Neural progenitor cell (in vitro differentiated cells): ENCODE measurements around the gene C1RL. TPM values are rescaled to one million over a fixed set of nuclear protein-coding genes. Genes with fewer than 3 reads are reported as not detected.
"Not testable (repeated sequence)": the region's sequence is repeated elsewhere in the genome, so short reads cannot be mapped to it uniquely, and the experiment has no call there.

Experiments
- DNase-seq: peaks from one replicate; pipeline ENCODE4 v3.0.0-alpha.2; 2016; ENCODE audit warnings: low spot score
- H2AFZ ChIP-seq: fragments of 200-600 bp; sonication (generic); replicated peaks from 2 replicates; pipeline ENCODE4 v1.6.1; 2016; ENCODE audit warnings: antibody characterized with exemption
- H3F3A ChIP-seq: fragments of 200-600 bp; sonication (generic); 2 replicates; pipeline ENCODE4 v1.6.1; 2016; ENCODE audit warnings: antibody characterized with exemption, low read depth
- H3K27ac ChIP-seq: fragments of 200-600 bp; sonication (generic); 2 replicates; pipeline ENCODE4 v1.5.1; 2016; ENCODE audit warnings: mild to moderate bottlenecking
- H3K27me3 ChIP-seq: fragments of 200-600 bp; sonication (generic); 2 replicates; pipeline ENCODE4 v1.6.1; 2016; ENCODE audit warnings: mild to moderate bottlenecking, moderate library complexity
- H3K36me3 ChIP-seq: fragments of 200-600 bp; sonication (generic); 2 replicates; pipeline ENCODE4 v1.5.1; 2016
- H3K4me1 ChIP-seq: fragments of 200-600 bp; sonication (generic); 2 replicates; pipeline ENCODE4 v1.6.1; 2016; ENCODE audit warnings: mixed run types
- H3K4me2 ChIP-seq: fragments of 200-600 bp; sonication (generic); 2 replicates; pipeline ENCODE4 v1.6.1; 2016
- H3K4me3 ChIP-seq: fragments of 200-600 bp; sonication (generic); 2 replicates; pipeline ENCODE4 v1.5.1; 2016
- H3K79me2 ChIP-seq: fragments of 200-600 bp; sonication (generic); 2 replicates; pipeline ENCODE4 v1.6.1; 2016; ENCODE audit warnings: low read depth
- H3K9ac ChIP-seq: fragments of 200-600 bp; sonication (generic); 2 replicates; pipeline ENCODE4 v1.6.1; 2016
- H3K9me3 ChIP-seq: fragments of 200-600 bp; sonication (generic); 2 replicates; pipeline ENCODE4 v1.5.1; 2016; ENCODE audit warnings: low read depth
- H4K20me1 ChIP-seq: fragments of 200-600 bp; sonication (generic); 2 replicates; pipeline ENCODE4 v1.6.1; 2016; ENCODE audit warnings: low read depth
- H3K27ac Mint-ChIP-seq: 3 replicates; pipeline ENCODE4 v1.8.0; 2021; ENCODE audit warnings: mixed read lengths
- H3K27me3 Mint-ChIP-seq: 2 replicates; pipeline ENCODE4 v1.8.0; 2022; ENCODE audit warnings: low read depth, mild to moderate bottlenecking, inconsistent platforms, moderate library complexity, mixed read lengths; ENCODE audit not compliant: insufficient read depth
- H3K36me3 Mint-ChIP-seq: 3 replicates; pipeline ENCODE4 v1.8.0; 2021; ENCODE audit warnings: mixed read lengths
- H3K4me1 Mint-ChIP-seq: 3 replicates; pipeline ENCODE4 v1.8.0; 2021; ENCODE audit warnings: mixed read lengths
- H3K4me3 Mint-ChIP-seq: 3 replicates; pipeline ENCODE4 v1.8.0; 2021; ENCODE audit warnings: mild to moderate bottlenecking, moderate library complexity, mixed read lengths
- H3K9me3 Mint-ChIP-seq: 3 replicates; pipeline ENCODE4 v1.8.0; 2020; ENCODE audit warnings: mixed read lengths
- CTCF ChIP-seq: fragments of 200-600 bp; sonication (generic); IDR thresholded peaks from 2 replicates; pipeline ENCODE4 v1.5.1; 2017; ENCODE audit warnings: antibody characterized with exemption, mild to moderate bottlenecking
- EZH2 ChIP-seq: fragments of 200-600 bp; sonication (generic); IDR thresholded peaks from 2 replicates; pipeline ENCODE4 v1.6.1; 2017; ENCODE audit warnings: antibody characterized with exemption, mild to moderate bottlenecking, moderate library complexity
- EZH2phosphoT487 ChIP-seq: fragments of 200-600 bp; sonication (generic); IDR thresholded peaks from 2 replicates; pipeline ENCODE4 v1.6.1; 2017; ENCODE audit warnings: antibody characterized with exemption
- total RNA-seq: library from RNA; depleted of rRNA; stranded (reverse); fragments of >200 nt; gene quantifications from 2 replicates; pipeline ENCODE4 v1.2.3, GENCODE V29; 2015; ENCODE audit warnings: low replicate concordance

The C1RL gene
- total RNA-seq, 1 donor from 2014 or later = 32.2 TPM

- no peak overlapping the region for H3K27ac Mint-ChIP-seq
- no peak overlapping the region for H3K4me3 Mint-ChIP-seq
- H3K9ac ChIP-seq = no peak overlapping the region
- H3K9me3 ChIP-seq = no peaks in the 10 kb centered on the region
- TF ChIP-seq EZH2 = no peak
- DNase-seq = no peak
- H4K20me1 ChIP-seq = no peaks in the 10 kb centered on the region
- no peaks in the 10 kb centered on the region for H3K27me3 ChIP-seq
- H3K4me2 ChIP-seq = no peak overlapping the region
- H3K4me1 Mint-ChIP-seq = peaks cover 6% of the 10 kb centered on the region
- H3K79me2 ChIP-seq = no peaks in the 10 kb centered on the region
- no peaks in the 10 kb centered on the region for H3K36me3 Mint-ChIP-seq
- H3K4me1 ChIP-seq = no peaks in the 10 kb centered on the region
- H3K4me3 ChIP-seq = no peak overlapping the region
- no peak overlapping the region for H2AFZ ChIP-seq
- no peaks in the 10 kb centered on the region for H3K9me3 Mint-ChIP-seq
- no peaks in the 10 kb centered on the region for H3F3A ChIP-seq
- no peaks in the 10 kb centered on the region for H3K36me3 ChIP-seq
- peaks cover 7% of the 10 kb centered on the region for H3K27me3 Mint-ChIP-seq
- H3K27ac ChIP-seq = no peak overlapping the region
These were observed 50.1 kb downstream of the C1RL start for GRCh38 chr12:7058850-7059395.

- no peaks in the 10 kb centered on the region for H3K79me2 ChIP-seq
- no peaks in the 10 kb centered on the region for H3K27me3 ChIP-seq
- H3K4me1 Mint-ChIP-seq = peaks cover 6% of the 10 kb centered on the region
- H4K20me1 ChIP-seq = no peaks in the 10 kb centered on the region
- no peaks in the 10 kb centered on the region for H3K9me3 Mint-ChIP-seq
- DNase-seq = no peak
- H3K9me3 ChIP-seq = no peaks in the 10 kb centered on the region
- no peaks in the 10 kb centered on the region for H3K4me1 ChIP-seq
- H3K9ac ChIP-seq = no peak overlapping the region
- no peak overlapping the region for H3K4me2 ChIP-seq
- H3K27ac Mint-ChIP-seq = no peak overlapping the region
- no peak overlapping the region for H3K4me3 Mint-ChIP-seq
- H3K36me3 ChIP-seq = no peaks in the 10 kb centered on the region
- H3F3A ChIP-seq = no peaks in the 10 kb centered on the region
- no peaks in the 10 kb centered on the region for H3K36me3 Mint-ChIP-seq
- H3K4me3 ChIP-seq = no peak overlapping the region
- no peak overlapping the region for H3K27ac ChIP-seq
- H2AFZ ChIP-seq = no peak overlapping the region
- H3K27me3 Mint-ChIP-seq = peaks cover 7% of the 10 kb centered on the region
- TF ChIP-seq EZH2phosphoT487 = no peak
- no peak for TF ChIP-seq EZH2
- TF ChIP-seq CTCF = no peak
These were observed 50.7 kb downstream of the C1RL start for GRCh38 chr12:7058163-7058845.

GRCh38 chr12:7055736-7056135 lies 53.3 kb downstream of the C1RL start:
- H3K9ac ChIP-seq, H2AFZ ChIP-seq, H3K4me3 ChIP-seq, H3K4me3 Mint-ChIP-seq, H3K9me3 ChIP-seq, H3K4me1 Mint-ChIP-seq, H3K27ac ChIP-seq, DNase-seq, H3K9me3 Mint-ChIP-seq, H3K4me1 ChIP-seq, H3F3A ChIP-seq, H3K79me2 ChIP-seq, H3K36me3 ChIP-seq, H3K36me3 Mint-ChIP-seq, H3K4me2 ChIP-seq, H3K27me3 Mint-ChIP-seq, H3K27ac Mint-ChIP-seq, H3K27me3 ChIP-seq, H4K20me1 ChIP-seq: not testable (repeated sequence)

GRCh38 chr12:7054925-7055324 lies 54.1 kb downstream of the C1RL start:
- no peak overlapping the region for H3K4me3 ChIP-seq
- H3K36me3 Mint-ChIP-seq = no peaks in the 10 kb centered on the region
- H3K9ac ChIP-seq = no peak overlapping the region
- H3K27ac Mint-ChIP-seq = no peak overlapping the region
- peaks cover 6% of the 10 kb centered on the region for H3K9me3 Mint-ChIP-seq
- no peak overlapping the region for H3K27ac ChIP-seq
- H3K27me3 ChIP-seq = no peaks in the 10 kb centered on the region
- TF ChIP-seq EZH2phosphoT487 (no peak), CTCF (no peak), EZH2 (no peak)
- no peak overlapping the region for H3K4me2 ChIP-seq
- no peaks in the 10 kb centered on the region for H3K9me3 ChIP-seq
- H3K27me3 Mint-ChIP-seq = peaks cover 8% of the 10 kb centered on the region
- no peaks in the 10 kb centered on the region for H3K4me1 ChIP-seq
- no peak overlapping the region for H2AFZ ChIP-seq
- no peaks in the 10 kb centered on the region for H3F3A ChIP-seq
- no peaks in the 10 kb centered on the region for H4K20me1 ChIP-seq
- H3K4me1 Mint-ChIP-seq = no peaks in the 10 kb centered on the region
- H3K79me2 ChIP-seq = no peaks in the 10 kb centered on the region
- DNase-seq = no peak
- no peak overlapping the region for H3K4me3 Mint-ChIP-seq
- H3K36me3 ChIP-seq = no peaks in the 10 kb centered on the region

- H3K4me1 Mint-ChIP-seq, H2AFZ ChIP-seq, H3K27ac Mint-ChIP-seq, H3K27me3 Mint-ChIP-seq, H3K36me3 Mint-ChIP-seq, H3K4me3 ChIP-seq, H3K9ac ChIP-seq, H3K9me3 Mint-ChIP-seq, H3K4me1 ChIP-seq, H3F3A ChIP-seq, H3K27ac ChIP-seq, H3K79me2 ChIP-seq, DNase-seq, H3K9me3 ChIP-seq, H3K36me3 ChIP-seq, H3K4me3 Mint-ChIP-seq, H4K20me1 ChIP-seq, H3K27me3 ChIP-seq, H3K4me2 ChIP-seq: not testable (repeated sequence)
These were observed 59.0 kb downstream of the C1RL start for GRCh38 chr12:7049973-7050372.

GRCh38 chr12:7049445-7049951 lies 59.5 kb downstream of the C1RL start:
- H3F3A ChIP-seq, H2AFZ ChIP-seq, H3K27me3 ChIP-seq, H3K79me2 ChIP-seq, H3K4me3 Mint-ChIP-seq, H3K9me3 Mint-ChIP-seq, H3K27ac ChIP-seq, H4K20me1 ChIP-seq, DNase-seq, H3K9ac ChIP-seq, H3K27me3 Mint-ChIP-seq, H3K36me3 Mint-ChIP-seq, H3K36me3 ChIP-seq, H3K4me3 ChIP-seq, H3K4me1 ChIP-seq, H3K27ac Mint-ChIP-seq, H3K4me2 ChIP-seq, H3K4me1 Mint-ChIP-seq, H3K9me3 ChIP-seq: not testable (repeated sequence)
